ENCODE measurements around the gene CALML6.

CALML6 gene

DNA sequence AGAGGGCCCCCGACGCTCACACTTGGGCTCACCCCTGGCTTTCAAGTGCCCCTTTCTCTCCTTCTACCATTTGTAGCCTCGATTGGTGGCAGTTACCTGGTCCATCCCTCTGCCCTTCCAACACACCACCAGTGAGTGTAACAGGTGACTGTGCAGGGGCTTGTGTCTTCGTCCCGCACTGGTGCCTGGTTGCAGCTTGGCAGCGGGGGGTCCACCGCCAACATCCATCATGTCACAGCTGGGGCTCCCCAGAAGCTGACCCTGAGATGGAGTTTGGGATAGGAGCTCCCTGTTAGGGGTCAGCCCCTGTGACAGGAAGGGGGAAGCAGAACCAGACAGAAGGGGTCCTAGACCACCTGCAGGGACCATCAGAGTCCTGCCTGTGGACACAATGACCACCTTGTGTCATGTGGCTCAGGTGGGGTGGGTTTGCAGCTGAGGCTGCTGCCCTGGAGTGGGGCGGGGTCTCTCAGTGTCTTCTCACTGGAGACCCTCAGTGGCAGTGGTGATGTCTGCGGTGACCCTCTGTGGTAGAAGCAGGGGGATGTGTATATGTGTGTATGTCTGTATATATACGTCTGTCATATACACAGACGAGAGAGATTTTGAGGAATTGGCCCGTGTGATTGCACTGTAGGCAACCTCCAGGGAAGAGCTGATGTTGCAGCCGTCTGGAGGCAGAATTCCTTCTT lies 3.6 kb upstream of the CALML6 start:
- no peak for DNase-seq (ENCODE audit: low read depth in 2 of 2)

GRCh38 chr1:1914101-1914970 lies 724 bp upstream of the CALML6 start:
- DNase-seq (ENCODE audit: low read depth in 2 of 2), result no peak

- DNase-seq (ENCODE audit: low read depth in 2 of 2), result no peak
Observed at GRCh38 chr1:1915911-1916840, 1.1 kb downstream of the CALML6 start.

- DNase-seq (ENCODE audit: low read depth in 2 of 2), result no peak
Observed at GRCh38 chr1:1916851-1917251, 1.8 kb downstream of the CALML6 start.

DNA sequence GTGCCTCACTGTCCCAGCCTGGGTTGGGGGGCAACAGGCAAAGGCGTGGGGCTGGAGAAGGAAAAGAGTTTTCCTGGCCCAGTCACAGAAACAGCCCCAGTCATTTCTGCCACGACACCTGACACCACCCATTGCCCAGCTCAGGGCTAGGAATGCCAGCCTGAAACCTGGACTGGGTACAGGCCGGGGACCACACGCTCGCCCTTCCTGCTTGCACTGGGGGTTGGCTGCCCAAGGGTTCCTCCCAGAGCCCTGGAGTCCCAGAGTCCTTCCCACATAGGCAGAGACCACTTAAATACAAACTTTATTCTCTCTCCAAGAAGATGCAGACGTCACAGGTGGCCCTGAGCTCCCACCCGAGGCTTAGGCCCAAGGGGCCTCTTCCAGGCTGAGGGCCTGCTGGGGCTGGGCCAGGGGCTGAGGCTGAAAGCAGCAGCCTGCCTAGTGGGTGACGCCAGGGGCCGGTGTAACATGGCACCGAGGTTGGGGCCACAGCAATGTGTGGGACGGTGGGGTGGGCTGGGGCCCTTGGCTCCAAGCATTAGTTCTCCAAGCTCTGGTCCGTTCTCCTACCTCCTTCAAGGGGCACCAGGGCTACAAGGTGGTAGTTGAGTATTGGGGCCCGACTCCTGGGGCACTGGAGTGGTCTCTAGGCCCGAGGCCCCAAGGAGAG lies 2.4 kb downstream of the CALML6 start:
- DNase-seq (ENCODE audit: low read depth in 2 of 2), result no peak

DNA sequence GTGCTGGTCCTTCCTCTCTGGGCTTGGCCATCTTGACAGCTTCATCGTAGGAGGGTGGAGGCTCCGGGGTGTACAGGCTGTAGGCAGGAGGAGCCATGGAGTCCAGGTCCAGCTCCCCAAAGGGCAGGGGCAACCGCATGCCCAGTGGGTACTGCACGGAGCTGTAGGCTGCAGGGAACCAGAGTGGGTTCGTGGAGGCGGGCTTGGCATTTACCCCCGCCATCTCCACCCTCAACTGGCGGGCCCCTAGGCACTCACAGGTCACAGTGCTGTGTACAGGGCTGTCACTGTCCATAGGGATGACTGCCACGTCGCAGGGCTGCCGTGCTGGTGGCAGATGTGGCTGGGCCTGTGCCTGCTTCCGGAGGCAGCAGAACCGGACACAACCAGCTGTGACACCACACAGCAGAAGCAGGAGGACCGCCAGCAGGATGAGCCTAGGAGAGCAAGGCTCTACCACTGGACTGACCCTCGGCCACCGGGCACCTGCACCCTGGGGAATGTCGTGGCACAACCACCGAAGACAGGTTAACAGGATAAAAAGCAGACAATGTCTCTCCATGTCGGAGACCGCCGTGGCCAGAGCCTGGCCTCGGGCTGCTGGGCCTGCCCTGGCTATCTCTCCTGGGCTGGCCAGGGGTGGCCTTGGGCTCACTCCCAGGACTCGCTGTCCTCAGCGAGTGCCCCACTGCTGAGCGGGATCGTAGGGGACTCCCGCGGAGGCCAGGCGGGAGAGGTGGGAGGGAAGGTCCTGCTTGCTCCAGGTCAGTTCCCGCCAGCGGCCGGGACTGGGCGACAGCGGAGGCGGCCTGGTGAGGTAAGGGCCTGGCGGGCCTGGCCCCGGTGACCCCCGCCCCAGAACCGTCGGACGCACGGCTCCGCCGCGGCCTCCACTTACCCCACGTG lies 3.2 kb downstream of the CALML6 start:
- DNase-seq (ENCODE audit: low read depth in 2 of 2), result no peak

GRCh38 chr1:1918901-1919303 lies 3.8 kb downstream of the CALML6 start, which contains the start of gene TMEM52:
TMEM52 (minus strand) TSS chr1:1919279; CDS start chr1:1919265, 14 bp downstream.
- no peak for DNase-seq (ENCODE audit: low read depth in 2 of 2)

GRCh38 chr1:1919304-1920056 lies 4.4 kb downstream of the CALML6 start:
- DNase-seq (ENCODE audit: low read depth in 2 of 2), result peak; percentile 98 to 99

DNA sequence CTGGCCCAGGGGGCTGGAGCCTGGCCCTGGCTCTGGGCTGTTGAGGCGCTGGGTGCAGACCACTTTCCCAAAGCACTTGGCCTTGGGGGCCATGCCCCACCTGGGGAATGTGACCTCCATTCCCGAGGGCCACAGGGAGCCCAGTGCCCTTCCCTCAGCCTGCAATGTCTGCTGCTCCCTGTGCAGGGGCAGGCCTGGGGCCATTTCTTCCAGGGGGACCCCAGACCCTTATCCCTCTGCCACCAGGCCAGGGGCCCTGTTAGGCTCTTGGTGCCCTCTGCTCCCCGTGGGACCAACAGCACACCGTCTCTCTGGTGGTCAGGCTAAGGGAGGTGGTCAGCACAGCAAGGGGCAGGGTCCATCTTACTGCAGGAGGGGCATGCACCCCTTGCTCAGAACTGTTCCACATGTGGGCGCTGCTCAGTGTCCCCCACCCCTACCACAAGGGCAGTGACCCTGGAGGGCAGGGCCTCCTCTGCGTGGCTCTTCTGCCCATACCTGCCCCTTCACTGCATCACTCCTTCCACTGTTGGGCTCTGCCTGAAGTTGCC lies 5.1 kb downstream of the CALML6 start:
- DNase-seq (ENCODE audit: low read depth in 2 of 2), result no peak

DNA sequence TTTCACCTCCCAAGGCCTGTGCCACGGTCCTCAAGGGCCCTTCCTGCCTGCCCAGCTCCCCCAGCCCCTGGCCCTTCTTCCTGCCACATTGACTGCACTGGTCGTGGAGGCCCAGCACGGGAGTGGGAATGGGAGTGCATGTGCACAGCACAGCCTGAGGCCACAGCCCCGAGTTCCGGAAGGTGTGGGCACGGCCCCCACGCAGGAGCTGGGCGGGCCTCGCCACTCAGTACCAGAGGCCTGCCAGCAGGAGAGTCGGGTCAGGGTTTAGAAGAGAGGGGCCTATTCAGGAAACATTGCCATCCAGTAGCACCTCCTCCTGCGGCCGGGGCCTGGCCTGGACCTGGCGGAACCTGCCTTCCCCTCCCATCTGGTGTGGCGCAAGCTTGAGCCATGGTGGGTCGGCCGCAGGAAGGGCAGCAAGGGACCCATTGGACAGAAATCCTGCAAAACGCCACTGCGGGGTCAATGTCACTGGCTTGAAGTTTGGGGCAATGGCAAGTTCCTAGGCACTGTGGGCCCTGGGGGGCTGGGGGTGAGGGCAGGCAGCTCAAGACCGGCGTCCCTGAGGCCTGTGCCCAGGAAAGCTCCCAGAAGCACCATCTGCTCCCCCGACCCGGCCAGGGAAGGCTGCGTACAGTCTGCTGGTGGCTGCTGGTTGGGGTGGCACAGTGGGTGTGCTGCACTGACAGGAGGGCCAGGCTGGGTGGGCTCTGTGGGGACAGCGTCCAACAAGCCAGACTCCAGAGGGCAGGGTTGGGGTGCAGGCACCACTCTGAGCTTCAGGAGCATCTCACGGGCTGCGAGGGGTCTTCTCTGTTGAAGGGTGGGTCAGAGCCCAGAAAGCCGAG lies 5.8 kb downstream of the CALML6 start:
- no peak for DNase-seq (ENCODE audit: low read depth in 2 of 2)

GRCh38 chr1:1921459-1921862 lies 6.4 kb downstream of the CALML6 start:
- no peak for DNase-seq (ENCODE audit: low read depth in 2 of 2)

DNA sequence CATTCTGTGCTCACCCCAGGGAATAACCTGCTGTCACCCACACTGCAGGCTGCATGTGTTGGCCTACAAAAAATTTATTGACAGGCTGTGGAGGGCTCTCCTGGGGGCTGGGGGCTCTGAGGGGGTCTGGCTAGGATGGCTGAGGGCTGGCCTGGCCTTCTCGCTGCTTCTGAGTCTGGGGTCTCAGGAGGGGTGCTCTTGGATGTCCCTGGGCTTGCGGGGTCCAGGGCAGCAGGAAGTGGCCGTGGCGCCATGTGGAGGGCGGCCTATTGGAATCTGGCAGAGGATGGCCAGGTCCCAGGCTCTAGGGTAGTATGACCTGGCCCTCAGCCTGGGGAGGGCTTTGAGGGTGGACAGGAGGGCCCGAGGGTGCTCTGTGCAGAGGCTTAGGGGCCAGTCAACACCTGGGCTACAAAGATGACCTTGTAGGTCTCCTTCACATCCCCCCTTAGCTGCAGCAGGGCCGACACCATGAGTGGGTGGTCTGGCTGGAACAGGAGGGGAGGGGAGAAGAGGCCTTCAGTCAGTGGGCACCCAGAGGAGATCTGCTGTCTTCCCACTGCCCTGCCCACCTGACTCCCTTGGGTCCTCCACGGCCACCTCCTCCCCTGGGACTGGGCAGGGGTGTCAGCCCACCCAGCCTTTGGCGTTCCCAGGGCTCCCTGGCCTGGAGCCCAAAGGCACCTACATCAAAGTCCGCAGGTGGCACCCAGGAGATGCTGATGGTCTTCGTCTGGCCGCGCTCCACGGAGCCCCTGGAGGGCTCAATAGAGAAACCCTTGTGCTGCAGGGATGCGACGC lies 7.0 kb downstream of the CALML6 start:
- DNase-seq (ENCODE audit: low read depth in 2 of 2), result no peak

DNA sequence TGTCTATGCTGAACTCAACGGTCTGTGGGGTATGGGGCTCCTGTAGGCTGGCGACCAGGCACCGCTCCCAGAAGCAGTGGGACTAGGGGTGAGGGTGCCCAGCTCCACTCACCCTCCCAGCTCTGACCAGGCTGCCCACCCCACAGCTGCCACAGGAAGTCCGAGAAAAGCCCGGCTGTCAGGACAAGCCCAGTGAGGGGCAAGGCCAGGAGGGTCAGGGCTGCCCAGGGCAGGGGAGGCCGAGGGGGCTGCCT lies 7.6 kb downstream of the CALML6 start:
- no peak for DNase-seq (ENCODE audit: low read depth in 2 of 2)

DNA sequence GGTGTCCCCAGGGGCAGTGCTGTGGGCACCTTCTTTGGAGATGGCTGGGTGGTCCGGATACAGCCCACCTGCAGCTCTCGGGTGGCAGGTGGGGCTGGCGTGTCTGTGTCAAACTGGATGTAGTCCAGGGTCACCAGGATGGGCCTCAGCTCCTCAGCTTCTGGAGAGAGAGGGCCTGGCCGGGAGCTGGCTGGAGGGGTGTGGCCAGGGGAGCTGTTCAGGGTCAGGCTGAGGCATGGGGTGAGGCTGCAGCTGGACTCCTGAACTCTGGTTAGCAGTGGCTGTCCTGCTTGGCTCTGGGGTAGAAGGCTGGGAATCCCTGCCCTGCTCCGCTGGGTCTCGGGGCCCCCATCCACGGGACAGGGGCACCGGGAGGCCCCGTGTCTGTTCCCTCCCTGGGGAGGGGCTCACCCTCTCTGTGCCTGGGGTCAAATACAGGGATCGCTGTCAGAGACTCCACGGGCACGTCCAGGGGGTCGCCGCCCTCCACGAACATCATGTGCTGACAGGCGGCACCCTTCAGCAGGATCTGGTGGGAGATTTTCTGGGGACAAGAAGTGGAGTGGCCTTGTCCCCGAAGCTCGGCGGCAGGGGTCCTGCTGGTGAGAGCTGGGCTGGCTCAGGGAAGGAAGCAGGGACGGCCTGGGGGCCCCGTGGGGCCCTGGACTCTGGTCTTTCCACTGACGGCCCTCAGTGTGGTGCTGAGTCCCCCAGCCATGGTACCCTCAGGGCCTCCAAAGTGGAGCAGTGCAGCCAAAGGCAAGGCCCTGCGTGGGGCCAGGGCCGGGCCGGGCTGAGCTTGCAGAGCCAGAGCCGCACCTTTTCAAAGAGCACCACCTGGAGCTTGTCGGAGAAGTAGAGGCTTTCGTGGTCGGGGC lies 8.1 kb downstream of the CALML6 start:
- DNase-seq (ENCODE audit: low read depth in 2 of 2), result no peak

DNA sequence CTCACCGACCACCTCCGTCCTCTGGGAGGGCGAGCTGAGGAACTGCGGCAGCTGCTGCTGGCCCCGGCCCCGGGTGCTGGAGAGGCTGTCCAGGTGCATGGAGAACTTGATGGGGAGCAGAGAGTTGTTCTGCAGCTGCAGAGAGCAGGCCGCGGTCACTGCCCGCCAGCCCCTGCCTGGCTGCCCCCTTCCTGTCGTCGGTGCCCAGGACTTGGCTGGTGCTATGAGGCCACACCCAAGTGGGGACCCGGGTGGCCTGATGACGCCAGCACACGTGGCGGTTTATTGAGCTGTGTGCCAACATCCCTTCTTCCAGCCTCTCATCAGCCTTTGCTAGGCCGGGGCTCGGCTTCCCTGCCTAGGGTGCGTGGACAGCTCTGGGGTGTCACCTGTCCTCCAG lies 9.3 kb downstream of the CALML6 start:
- DNase-seq (ENCODE audit: low read depth in 2 of 2), result no peak

DNA sequence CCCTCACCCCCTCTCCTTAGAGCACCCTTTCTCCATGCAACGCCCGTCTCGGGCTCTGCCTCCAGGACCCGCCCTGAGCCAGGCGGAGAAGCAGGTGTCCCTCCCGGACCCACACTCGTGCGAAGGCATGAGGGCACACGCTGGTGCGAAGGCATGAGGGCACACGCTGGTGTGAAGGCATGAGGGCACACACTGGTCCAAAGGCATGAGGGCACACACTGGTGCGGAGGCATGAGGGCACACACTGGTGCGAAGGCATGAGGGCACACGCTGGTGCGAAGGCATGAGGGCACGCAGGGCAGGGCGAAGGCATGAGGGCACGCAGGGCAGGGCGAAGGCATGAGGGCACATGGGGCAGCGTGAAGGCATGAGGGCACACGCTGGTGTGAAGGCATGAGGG lies 9.8 kb downstream of the CALML6 start:
- no peak for DNase-seq (ENCODE audit: low read depth in 2 of 2)
